Activated T-cell treated with anti-CD3 and anti-CD28 coated beads, Interleukin-2, amount 50 U/mL, for 72 hours (primary cell): ENCODE data around the gene RNF113B. TPM values are rescaled to one million over a fixed set of nuclear protein-coding genes. Genes with fewer than 3 reads are reported as not detected.

ENCODE experiments used
- ATAC-seq, 2 donors: fragments of 150-1000 bp; cut with Tn5 transposase; replicated peaks in 1 of 2; 2 replicates each; pipeline ENCODE4 v1.10.0; 2021; ENCODE audit warnings: moderate library complexity in 2 of 2, mild to moderate bottlenecking in 1 of 2
- DNase-seq, 2 donors: peaks; one replicate each; pipeline ENCODE4 v3.0.0; 2021 to 2022; ENCODE audit warnings: mixed read lengths in 1 of 2
- H3K27ac Mint-ChIP-seq: one replicate; pipeline ENCODE4 v1.8.0; 2022; ENCODE audit warnings: mild to moderate bottlenecking, moderate library complexity, mixed read lengths
- H3K27me3 Mint-ChIP-seq: one replicate; pipeline ENCODE4 v1.8.0; 2022; ENCODE audit warnings: low read depth, mixed read lengths
- H3K36me3 Mint-ChIP-seq, 2 donors: one replicate each; pipeline ENCODE4 v1.8.0; 2022; ENCODE audit warnings: mixed read lengths in 2 of 2, mild to moderate bottlenecking in 1 of 2; ENCODE audit not compliant: insufficient read depth in 2 of 2
- H3K4me1 Mint-ChIP-seq: one replicate; pipeline ENCODE4 v1.8.0; 2022; ENCODE audit warnings: low read depth, mixed read lengths
- H3K4me3 Mint-ChIP-seq, 2 donors: one replicate each; pipeline ENCODE4 v1.8.0; 2022; ENCODE audit warnings: mild to moderate bottlenecking in 2 of 2, mixed read lengths in 2 of 2, moderate library complexity in 2 of 2
- H3K9me3 Mint-ChIP-seq, 2 donors: one replicate each; pipeline ENCODE4 v1.8.0; 2022; ENCODE audit warnings: mixed read lengths in 2 of 2
- total RNA-seq, 2 donors: library from RNA; stranded (reverse); gene quantifications; one replicate each; pipeline ENCODE4 v1.2.3, GENCODE V29; 2022

Gene RNF113B
- total RNA-seq, 2 donors from 2014 or later, result not detected

GRCh38 chr13:98199480-98199879 lies 22.4 kb upstream of the RNF113B start:
- no peak overlapping the region for H3K4me3 Mint-ChIP-seq
- no peaks in the 10 kb centered on the region for H3K36me3 Mint-ChIP-seq
- no peak overlapping the region for H3K27ac Mint-ChIP-seq
- no peaks in the 10 kb centered on the region for H3K27me3 Mint-ChIP-seq
- ATAC-seq, result no peak
- no peaks in the 10 kb centered on the region for H3K9me3 Mint-ChIP-seq
- H3K4me1 Mint-ChIP-seq, result no peaks in the 10 kb centered on the region
- no peak for DNase-seq

- Mint-ChIP-seq H3K36me3 (no peaks in the 10 kb centered on the region), H3K27me3 (no peaks in the 10 kb centered on the region), H3K4me3 (no peak overlapping the region), H3K27ac (no peak overlapping the region), H3K4me1 (no peaks in the 10 kb centered on the region), H3K9me3 (no peaks in the 10 kb centered on the region)
- no peak for DNase-seq
- no peak for ATAC-seq
These were observed 21.6 kb upstream of the RNF113B start for GRCh38 chr13:98198683-98199082.

GRCh38 chr13:98195054-98195791 lies 18.2 kb upstream of the RNF113B start:
- Mint-ChIP-seq H3K4me1 (no peaks in the 10 kb centered on the region), H3K4me3 (no peak overlapping the region), H3K36me3 (no peaks in the 10 kb centered on the region), H3K27ac (no peak overlapping the region), H3K9me3 (no peaks in the 10 kb centered on the region), H3K27me3 (no peaks in the 10 kb centered on the region)
- no peak for DNase-seq
- ATAC-seq, result no peak

- Mint-ChIP-seq H3K4me3 (no peak overlapping the region), H3K27ac (no peak overlapping the region), H3K27me3 (no peaks in the 10 kb centered on the region), H3K36me3 (no peaks in the 10 kb centered on the region), H3K9me3 (no peaks in the 10 kb centered on the region), H3K4me1 (no peaks in the 10 kb centered on the region)
- ATAC-seq (no peak), DNase-seq (no peak)
These were observed 14.9 kb upstream of the RNF113B start for GRCh38 chr13:98192008-98192407.

GRCh38 chr13:98190889-98191444 lies 13.9 kb upstream of the RNF113B start:
- no peak for DNase-seq
- no peak for ATAC-seq
- Mint-ChIP-seq H3K36me3 (no peaks in the 10 kb centered on the region), H3K27ac (no peak overlapping the region), H3K4me1 (no peaks in the 10 kb centered on the region), H3K27me3 (no peaks in the 10 kb centered on the region), H3K4me3 (no peak overlapping the region), H3K9me3 (no peaks in the 10 kb centered on the region)

- H3K4me3 Mint-ChIP-seq, result no peak overlapping the region
- H3K9me3 Mint-ChIP-seq, result no peaks in the 10 kb centered on the region
- no peaks in the 10 kb centered on the region for H3K36me3 Mint-ChIP-seq
- DNase-seq (no peak), ATAC-seq (no peak)
- H3K27ac Mint-ChIP-seq, result no peak overlapping the region
- H3K4me1 Mint-ChIP-seq, result no peaks in the 10 kb centered on the region
- H3K27me3 Mint-ChIP-seq, result no peaks in the 10 kb centered on the region
These were observed 12.9 kb upstream of the RNF113B start for GRCh38 chr13:98189841-98190505.

- H3K27ac Mint-ChIP-seq, result no peak overlapping the region
- H3K4me1 Mint-ChIP-seq, result no peaks in the 10 kb centered on the region
- no peaks in the 10 kb centered on the region for H3K9me3 Mint-ChIP-seq
- H3K36me3 Mint-ChIP-seq, result no peaks in the 10 kb centered on the region
- ATAC-seq, result no peak
- no peak overlapping the region for H3K4me3 Mint-ChIP-seq
- DNase-seq, result no peak
- H3K27me3 Mint-ChIP-seq, result no peaks in the 10 kb centered on the region
These were observed 11.6 kb upstream of the RNF113B start for GRCh38 chr13:98188544-98189166.

- no peak for ATAC-seq
These were observed 10.8 kb upstream of the RNF113B start for GRCh38 chr13:98187965-98188261.

GRCh38 chr13:98187155-98187964 lies 10.3 kb upstream of the RNF113B start:
- no peak for ATAC-seq
- H3K27ac Mint-ChIP-seq, result no peak overlapping the region

More at GRCh38 chr13:98187965-98188261, 10.8 kb upstream of the RNF113B start:
- H3K9me3 Mint-ChIP-seq, result no peaks in the 10 kb centered on the region
- no peak for DNase-seq
- no peaks in the 10 kb centered on the region for H3K36me3 Mint-ChIP-seq
- no peak overlapping the region for H3K4me3 Mint-ChIP-seq
- H3K4me1 Mint-ChIP-seq, result no peaks in the 10 kb centered on the region
- H3K27ac Mint-ChIP-seq, result no peak overlapping the region
- no peaks in the 10 kb centered on the region for H3K27me3 Mint-ChIP-seq

GRCh38 chr13:98184792-98185191 lies 7.7 kb upstream of the RNF113B start:
- Mint-ChIP-seq H3K9me3 (no peaks in the 10 kb centered on the region), H3K27ac (no peak overlapping the region), H3K4me3 (no peak overlapping the region), H3K4me1 (no peaks in the 10 kb centered on the region), H3K27me3 (no peaks in the 10 kb centered on the region), H3K36me3 (no peaks in the 10 kb centered on the region)
- ATAC-seq (no peak), DNase-seq (no peak)

More at GRCh38 chr13:98187155-98187964, 10.3 kb upstream of the RNF113B start:
- H3K27me3 Mint-ChIP-seq, result no peaks in the 10 kb centered on the region
- no peaks in the 10 kb centered on the region for H3K9me3 Mint-ChIP-seq
- H3K4me1 Mint-ChIP-seq, result no peaks in the 10 kb centered on the region
- no peaks in the 10 kb centered on the region for H3K36me3 Mint-ChIP-seq
- H3K4me3 Mint-ChIP-seq, result no peak overlapping the region
- DNase-seq, result no peak

- Mint-ChIP-seq H3K4me3 (no peak overlapping the region), H3K27ac (no peak overlapping the region), H3K36me3 (no peaks in the 10 kb centered on the region), H3K4me1 (no peaks in the 10 kb centered on the region), H3K9me3 (no peaks in the 10 kb centered on the region), H3K27me3 (no peaks in the 10 kb centered on the region)
- no peak for DNase-seq
- no peak for ATAC-seq
These were observed 5.5 kb upstream of the RNF113B start for GRCh38 chr13:98182589-98182988.

- no peak overlapping the region for H3K27ac Mint-ChIP-seq
- DNase-seq (no peak), ATAC-seq (no peak)
- H3K9me3 Mint-ChIP-seq, result no peaks in the 10 kb centered on the region
- no peaks in the 10 kb centered on the region for H3K36me3 Mint-ChIP-seq
- no peaks in the 10 kb centered on the region for H3K4me1 Mint-ChIP-seq
- no peaks in the 10 kb centered on the region for H3K27me3 Mint-ChIP-seq
- H3K4me3 Mint-ChIP-seq, result no peak overlapping the region
These were observed 5.1 kb upstream of the RNF113B start for GRCh38 chr13:98182153-98182552.
